ENCODE data around the gene LSR.
"Not testable (repeated sequence)": the region's sequence is repeated elsewhere in the genome, so short reads cannot be mapped to it uniquely, and the experiment has no call there.

Gene LSR

GRCh38 chr19:35268536-35269437 lies 20.0 kb downstream of the LSR start, which contains the start of gene USF2:
TSS of gene USF2 (plus strand) at chr19:35268962. CDS start at chr19:35269102, 140 bp downstream.
- FAIRE-seq, result no peak

GRCh38 chr19:35269438-35270117 lies 20.8 kb downstream of the LSR start:
- FAIRE-seq, result no peak

- no peak for FAIRE-seq
Observed at GRCh38 chr19:35270381-35270811, 21.6 kb downstream of the LSR start.

GRCh38 chr19:35271546-35271945 lies 22.7 kb downstream of the LSR start:
- no peak for FAIRE-seq

- FAIRE-seq, result no peak
Observed at GRCh38 chr19:35272122-35272719, 23.4 kb downstream of the LSR start.

- FAIRE-seq, result no peak
Observed at GRCh38 chr19:35272954-35273649, 24.3 kb downstream of the LSR start.

- FAIRE-seq, result no peak
Observed at GRCh38 chr19:35273686-35274259, 25.0 kb downstream of the LSR start.

- no peak for FAIRE-seq
Observed at GRCh38 chr19:35274323-35274722, 25.5 kb downstream of the LSR start.

- no peak for FAIRE-seq
Observed at GRCh38 chr19:35276706-35277281, 28.0 kb downstream of the LSR start.

GRCh38 chr19:35278578-35279284 lies 29.9 kb downstream of the LSR start:
- FAIRE-seq, result no peak

GRCh38 chr19:35279374-35279773 lies 30.6 kb downstream of the LSR start:
- no peak for FAIRE-seq

GRCh38 chr19:35279985-35280821 lies 31.4 kb downstream of the LSR start:
- no peak for FAIRE-seq

- no peak for FAIRE-seq
Observed at GRCh38 chr19:35281303-35281702, 32.5 kb downstream of the LSR start.

- FAIRE-seq, result no peak
Observed at GRCh38 chr19:35284153-35285094, 35.6 kb downstream of the LSR start.

- no peak for FAIRE-seq
Observed at GRCh38 chr19:35285095-35285449, 36.3 kb downstream of the LSR start.

- not testable (repeated sequence) for FAIRE-seq
Observed at GRCh38 chr19:35285465-35285864, 36.7 kb downstream of the LSR start.

GRCh38 chr19:35286101-35286500 lies 37.3 kb downstream of the LSR start:
- FAIRE-seq, result not testable (repeated sequence)

- no peak for FAIRE-seq
Observed at GRCh38 chr19:35287713-35288112, 38.9 kb downstream of the LSR start.

GRCh38 chr19:35288331-35288730 lies 39.5 kb downstream of the LSR start:
- FAIRE-seq, result no peak

Measured in islet of Langerhans (tissue), 1 donor.